Erythroblast (primary cell): ENCODE results near the gene RANBP9.

Source experiments
- GATA1 ChIP-seq: IDR thresholded peaks from 2 replicates; pipeline ENCODE4 v1.6.1; 2011; ENCODE audit warnings: low read depth, mild to moderate bottlenecking, control low read depth, low read length, moderate library complexity
- POLR2A ChIP-seq: IDR thresholded peaks from 2 replicates; pipeline ENCODE4 v1.6.1; 2011; ENCODE audit warnings: mild to moderate bottlenecking, low read length

DNA sequence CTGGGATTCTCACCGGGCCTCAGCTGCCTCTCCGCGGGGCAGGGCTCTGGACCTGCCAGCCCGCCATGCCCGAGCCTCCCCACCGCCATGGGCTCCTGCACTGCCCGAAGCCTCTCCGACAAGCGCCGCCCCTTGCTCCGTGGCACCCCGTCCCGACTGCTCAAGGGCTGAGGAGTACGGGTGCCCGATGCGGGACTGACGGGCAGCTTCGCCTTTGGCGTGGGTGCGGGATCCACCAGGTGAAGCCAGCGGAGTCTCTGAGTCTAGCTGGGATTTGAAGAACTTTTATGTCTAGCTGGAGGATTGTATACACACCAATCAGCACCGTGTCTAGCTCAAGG lies 5.3 kb upstream of the RANBP9 start:
- TF ChIP-seq POLR2A (no peak), GATA1 (no peak)
